Heart left ventricle (tissue), 16 donors: Measurements from ENCODE around the gene SSBP3. TPM values are rescaled to one million over a fixed set of nuclear protein-coding genes. Genes with fewer than 3 reads are reported as not detected.
"Not testable (repeated sequence)": the region's sequence is repeated elsewhere in the genome, so short reads cannot be mapped to it uniquely, and the experiment has no call there.

Experiments
- ATAC-seq, 4 donors: fragments of 200-7000 bp; cut with Tn5 transposase; one replicate each; pipeline ENCODE4 v1.9.1; 2020 to 2022; ENCODE audit warnings: moderate library complexity in 4 of 4, mild to moderate bottlenecking in 3 of 4, moderate number of reproducible peaks in 1 of 4
- DNase-seq, 5 donors: peaks; one replicate each; pipeline ENCODE4 v3.0.0-alpha.2; 2020
- H3K27ac ChIP-seq, 12 donors: fragments of 200-600 bp; sonication (generic) in 4 of 12; one replicate each; pipeline versions ENCODE4 v1.5.0 to v1.8.0; 2016 to 2022; ENCODE audit warnings: mild to moderate bottlenecking in 2 of 12
- H3K27me3 ChIP-seq, 9 donors: fragments of 200-600 bp; sonication (generic) in 2 of 9; one replicate each; pipeline versions ENCODE4 v1.5.1 to v1.8.0; 2016 to 2022; ENCODE audit warnings: mild to moderate bottlenecking in 3 of 9
- H3K36me3 ChIP-seq, 9 donors: fragments of 200-600 bp; sonication (generic) in 2 of 9; one replicate each; pipeline versions ENCODE4 v1.5.0 to v1.8.0; 2018 to 2022; ENCODE audit warnings: mild to moderate bottlenecking in 2 of 9
- H3K4me1 ChIP-seq, 12 donors: fragments of 200-600 bp; sonication (generic) in 4 of 12; one replicate each; pipeline versions ENCODE4 v1.5.0 to v1.8.0; 2016 to 2022; ENCODE audit warnings: mild to moderate bottlenecking in 3 of 12
- H3K4me3 ChIP-seq, 12 donors: fragments of 200-600 bp; sonication (generic) in 4 of 12; one replicate each; pipeline versions ENCODE4 v1.5.0 to v1.8.0; 2017 to 2022; ENCODE audit warnings: mild to moderate bottlenecking in 9 of 12, moderate library complexity in 4 of 12
- H3K9me3 ChIP-seq, 12 donors: fragments of 200-600 bp; sonication (generic) in 4 of 12; one replicate each; pipeline versions ENCODE4 v1.5.0 to v1.8.0; 2016 to 2022; ENCODE audit warnings: mild to moderate bottlenecking in 1 of 12
- CTCF ChIP-seq, 12 donors: fragments of 200-600 bp; sonication (generic) in 4 of 12; IDR thresholded peaks; one replicate each; pipeline versions ENCODE4 v1.5.0 to v1.8.0; 2018 to 2022; ENCODE audit warnings: antibody characterized with exemption in 12 of 12, mild to moderate bottlenecking in 5 of 12
- POLR2A ChIP-seq, 2 donors: fragments of 450-650 bp; IDR thresholded peaks; one replicate each; pipeline ENCODE4 v1.6.1; 2017; ENCODE audit warnings: antibody characterized with exemption in 2 of 2, mild to moderate bottlenecking in 2 of 2, moderate library complexity in 2 of 2
- WGBS, 4 donors: extraction: QIAGEN DNeasy Blood & Tissue Kit in 2 of 4; methylation state at CpG; one replicate each; pipeline versions ENCODE4 v1.1.5 to v1.1.7; 2013 to 2018; 5-methylcytosine and 5-hydroxymethylcytosine counted together
- intact Hi-C, 10 donors: fragments of 100-400 bp; cut with DNase I; formaldehyde crosslinking; loops; one replicate each; pipeline versions ENCODE4 v1.11.1 to v1.14.2; 2022
- polyA plus RNA-seq, 2 donors: library from polyadenylated mRNA; stranded (reverse); fragments of 200-250 nt; gene quantifications; one replicate each; pipeline ENCODE4 v1.2.3, GENCODE V29; 2013
- total RNA-seq, 9 donors: library from RNA; depleted of rRNA in 2 of 9; stranded (reverse); fragments of >200 nt in 2 of 9; fragmentation: NEBNext Ultra II Directional in 3 of 9; extraction: Animal tissue kit (Norgen Biotek cat#: 25700) in 3 of 9; gene quantifications; one replicate each; pipeline versions ENCODE4 v1.1.0 to v1.2.4, GENCODE V29; 2016 to 2023
- donor health status: ischemic (EF 13 %, LVEDD 7.1; RV severe dilation, severe dysfunction).
- donor health status: healthy with polysubstance abuse.
- donor health status: DM: no; HTN: yes; CAD: no.
- donor health status: DM: no; HTN: no; CAD: no.
- donor health status: ischemic (EF 25% LVEDD 6.9; RV normal size, moderate dysfunction).
- donor health status: ischemic (EF 25% LVEDD 5.7; RV mildly dilated, moderate dysfunction).
- donor health status: healthy.
- donor health status: DM: yes; HTN: yes; CAD: no.
- donor health status: ischemic (EF 35%, LVEDD 5.7; RV mildly dilated, moderate dysfunction).
- donor health status: nonischemic (EF 11% LVEDD 7.7; RV severe dilation, severe dysfunction).
- donor health status: DM: yes; HTN: yes; CAD: no.
- donor health status: PGD.
- donor health status: ischemic (EF 29% LVEDD 5.4; RV normal size, mild dysfunction).
- donor health status: nonischemic (EF 23%, LVEDD 6.1; RV moderate dilation, normal function).

Gene SSBP3
- total and polyA plus RNA-seq, 11 donors, result 20.8 to 61.8 (median 48.1) TPM

- peaks cover 0 to 78% (median 7%) of the 10 kb centered on the region in 12 donors for H3K4me1 ChIP-seq
- peaks cover 0 to 48% (median 22%) of the 10 kb centered on the region in 9 donors for H3K36me3 ChIP-seq
- H3K4me3 ChIP-seq, result no peak overlapping the region
- WGBS, 4 donors, result 86 to 94% (median 92%) methylated on average over 20 to 24 of the region's 24 CpGs
- H3K27ac ChIP-seq, result no peak overlapping the region
- H3K27me3 ChIP-seq, result no peaks in the 10 kb centered on the region
- TF ChIP-seq POLR2A (IDR thresholded peaks at IDR 0.05), result no peak
- no peak for TF ChIP-seq CTCF (IDR thresholded peaks at IDR 0.05)
- no peaks in the 10 kb centered on the region for H3K9me3 ChIP-seq
- intact Hi-C loops, result no loop called here
- peak in 3 of 4 donors; percentile 35 to 53 (median 40) for ATAC-seq
- DNase-seq, result no peak
Measured at GRCh38 chr1:54390655-54391054, 15.5 kb downstream of the SSBP3 start.

- WGBS, 4 donors, result 96 to 99% (median 97%) methylated on average over 2 of the region's 2 CpGs
Measured at GRCh38 chr1:54389608-54390007, 16.6 kb downstream of the SSBP3 start.

GRCh38 chr1:54387419-54387818 is 18.8 kb downstream of the SSBP3 start:
- Histone ChIP-seq H3K27ac (no peak overlapping the region), H3K27me3 (no peaks in the 10 kb centered on the region)
- 91 to 95% (median 92%) methylated on average over 5 of the region's 5 CpGs for WGBS, 4 donors

More at GRCh38 chr1:54389608-54390007, 16.6 kb downstream of the SSBP3 start:
- not testable (repeated sequence) for DNase-seq, H3K9me3 ChIP-seq, H3K27me3 ChIP-seq, H3K4me3 ChIP-seq, H3K27ac ChIP-seq, ATAC-seq
- Histone ChIP-seq H3K36me3 (peaks cover 0 to 39% (median 22%) of the 10 kb centered on the region in 9 donors), H3K4me1 (peaks cover 0 to 79% (median 15%) of the 10 kb centered on the region in 12 donors)
- intact Hi-C loops, result loop anchor here in 1 of 10 donors (5.0 kb wide), 1 partner anchor 67 kb away; no protein-coding TSS in a partner anchor

GRCh38 chr1:54385727-54386022 is 20.5 kb downstream of the SSBP3 start:
- Histone ChIP-seq H3K27me3 (no peaks in the 10 kb centered on the region), H3K4me3 (no peak overlapping the region), H3K27ac (peak overlapping the region in 7 of 12 donors; percentile 21 to 73 (median 62)), H3K9me3 (no peaks in the 10 kb centered on the region), H3K36me3 (peaks cover 0 to 19% (median 0%) of the 10 kb centered on the region in 9 donors), H3K4me1 (peaks cover 0 to 62% (median 20%) of the 10 kb centered on the region in 12 donors)
- WGBS, 4 donors, result 82 to 96% (median 85%) methylated on average over 3 of the region's 3 CpGs
- ATAC-seq (no peak), DNase-seq (no peak)
- intact Hi-C loops, result loop anchor here in 1 of 10 donors (5.0 kb wide), 1 partner anchor 63 kb away; no protein-coding TSS in a partner anchor
- no peak for TF ChIP-seq POLR2A (IDR thresholded peaks at IDR 0.05)
- no peak for TF ChIP-seq CTCF (IDR thresholded peaks at IDR 0.05)

More at GRCh38 chr1:54387419-54387818, 18.8 kb downstream of the SSBP3 start:
- DNase-seq (no peak), ATAC-seq (no peak)
- Histone ChIP-seq H3K9me3 (no peaks in the 10 kb centered on the region), H3K36me3 (peaks cover 0 to 23% (median 10%) of the 10 kb centered on the region in 9 donors), H3K4me1 (peaks cover 0 to 71% (median 20%) of the 10 kb centered on the region in 12 donors), H3K4me3 (no peak overlapping the region)
- no peak for TF ChIP-seq POLR2A (IDR thresholded peaks at IDR 0.05)
- TF ChIP-seq CTCF (IDR thresholded peaks at IDR 0.05), result no peak
- intact Hi-C loops, result loop anchor here in 1 of 10 donors (5.0 kb wide), 1 partner anchor 65 kb away; no protein-coding TSS in a partner anchor
